ENCODE results near the gene SLC15A1.

The SLC15A1 gene

DNA sequence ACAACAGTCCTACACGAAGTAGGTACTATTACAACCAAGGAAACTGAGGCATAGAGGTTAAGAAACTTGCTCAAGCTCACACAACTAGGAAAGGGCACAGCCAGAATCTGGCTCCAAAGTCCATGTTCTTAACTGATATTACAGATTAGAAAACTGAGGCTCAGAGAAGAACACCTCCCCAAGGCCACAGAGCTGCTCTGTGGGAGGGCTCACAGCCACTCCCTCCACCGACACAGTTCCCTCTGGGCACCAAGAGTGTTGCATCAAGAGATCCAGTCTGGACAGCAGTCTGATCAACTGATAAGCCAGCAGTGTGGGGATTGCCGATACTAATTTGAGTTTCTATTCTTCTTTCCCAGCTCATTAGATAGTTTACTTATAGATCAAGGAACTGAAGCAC is 29.5 kb downstream of the SLC15A1 start:
- no peak overlapping the region for H3K4me3 ChIP-seq (ENCODE audit: low read depth, low read length)
- TF ChIP-seq, protein P1, sequence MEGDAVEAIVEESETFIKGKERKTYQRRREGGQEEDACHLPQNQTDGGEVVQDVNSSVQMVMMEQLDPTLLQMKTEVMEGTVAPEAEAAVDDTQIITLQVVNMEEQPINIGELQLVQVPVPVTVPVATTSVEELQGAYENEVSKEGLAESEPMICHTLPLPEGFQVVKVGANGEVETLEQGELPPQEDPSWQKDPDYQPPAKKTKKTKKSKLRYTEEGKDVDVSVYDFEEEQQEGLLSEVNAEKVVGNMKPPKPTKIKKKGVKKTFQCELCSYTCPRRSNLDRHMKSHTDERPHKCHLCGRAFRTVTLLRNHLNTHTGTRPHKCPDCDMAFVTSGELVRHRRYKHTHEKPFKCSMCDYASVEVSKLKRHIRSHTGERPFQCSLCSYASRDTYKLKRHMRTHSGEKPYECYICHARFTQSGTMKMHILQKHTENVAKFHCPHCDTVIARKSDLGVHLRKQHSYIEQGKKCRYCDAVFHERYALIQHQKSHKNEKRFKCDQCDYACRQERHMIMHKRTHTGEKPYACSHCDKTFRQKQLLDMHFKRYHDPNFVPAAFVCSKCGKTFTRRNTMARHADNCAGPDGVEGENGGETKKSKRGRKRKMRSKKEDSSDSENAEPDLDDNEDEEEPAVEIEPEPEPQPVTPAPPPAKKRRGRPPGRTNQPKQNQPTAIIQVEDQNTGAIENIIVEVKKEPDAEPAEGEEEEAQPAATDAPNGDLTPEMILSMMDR (IDR thresholded peaks at IDR 0.05; ENCODE audit: low read depth, low read length): no peak

DNA sequence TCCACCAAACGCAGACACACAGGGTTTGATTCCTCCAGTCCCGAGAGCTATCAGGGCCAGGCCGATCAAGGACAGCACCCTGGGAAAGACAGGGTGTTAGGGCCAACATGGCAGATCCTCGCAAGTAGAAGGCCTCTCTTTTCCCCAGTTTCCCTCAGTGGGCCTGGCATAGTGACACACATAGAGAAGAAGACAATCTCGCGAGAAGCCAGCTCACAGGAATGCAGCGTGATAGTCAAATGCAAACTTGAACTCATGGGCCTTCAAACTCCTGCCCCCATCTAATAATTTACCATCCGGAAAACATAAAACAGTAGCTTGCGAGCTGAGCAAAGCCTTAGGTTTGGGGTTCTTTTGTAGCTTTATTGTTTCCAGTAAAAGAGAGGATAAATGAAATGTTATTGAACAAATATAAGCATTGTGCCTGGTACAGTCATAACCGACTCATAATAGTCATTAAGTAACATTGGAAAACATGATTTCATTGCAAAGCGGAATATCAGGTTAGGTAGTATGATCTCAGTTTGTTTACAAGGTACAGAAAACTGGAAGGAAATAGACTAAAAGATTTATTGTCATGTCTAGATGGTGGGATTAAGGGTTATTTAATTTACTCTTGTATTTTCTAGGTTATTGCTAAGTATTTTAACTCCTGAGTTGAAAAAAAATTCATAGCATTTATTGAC is 30.5 kb downstream of the SLC15A1 start:
- TF ChIP-seq, protein P1 (IDR thresholded peaks at IDR 0.05; ENCODE audit: low read depth, low read length): no peak
- no peak overlapping the region for H3K4me3 ChIP-seq (ENCODE audit: low read depth, low read length)

DNA sequence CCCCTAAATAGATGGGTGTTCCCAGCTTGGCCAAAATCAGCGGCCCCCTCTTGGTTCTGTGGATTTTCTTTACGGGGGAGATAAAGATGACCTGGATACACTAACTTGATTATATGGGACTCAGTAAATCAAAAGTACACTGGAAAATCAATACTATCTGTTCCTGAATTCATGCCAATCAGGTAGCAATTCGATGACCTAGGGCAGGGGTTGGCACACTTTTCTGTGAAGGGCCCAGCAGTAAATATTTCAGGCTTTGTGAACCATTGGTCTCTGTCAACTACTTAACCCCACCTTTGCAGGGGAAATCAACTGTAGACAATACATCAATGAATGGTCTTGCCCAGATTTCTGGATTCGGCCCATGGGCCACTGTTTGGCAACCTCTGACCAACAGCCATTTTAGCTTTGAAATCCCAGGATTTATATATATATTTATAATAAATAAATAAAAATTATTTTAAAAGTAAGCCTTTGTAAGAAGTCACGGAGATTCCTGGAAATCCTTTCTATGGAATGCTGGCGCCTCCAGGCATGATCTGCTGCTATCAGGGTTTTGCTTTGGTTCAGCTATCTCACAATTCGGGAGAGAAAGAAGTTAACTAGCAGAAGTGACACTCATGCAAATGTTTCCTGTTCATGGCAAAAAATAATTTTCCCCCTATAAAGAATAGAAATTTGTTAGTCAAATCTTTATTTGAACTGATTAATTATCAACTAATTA is 32.8 kb downstream of the SLC15A1 start:
- no peak overlapping the region for H3K4me3 ChIP-seq (ENCODE audit: low read depth, low read length)
- TF ChIP-seq, protein P1 (IDR thresholded peaks at IDR 0.05; ENCODE audit: low read depth, low read length): no peak

GRCh38 chr13:98717891-98718290 is 34.6 kb downstream of the SLC15A1 start:
- H3K4me3 ChIP-seq (ENCODE audit: low read depth, low read length): no peak overlapping the region
- TF ChIP-seq, protein P1 (IDR thresholded peaks at IDR 0.05; ENCODE audit: low read depth, low read length): no peak

GRCh38 chr13:98717256-98717655 is 35.2 kb downstream of the SLC15A1 start:
- TF ChIP-seq, protein P1 (IDR thresholded peaks at IDR 0.05; ENCODE audit: low read depth, low read length): no peak
- no peak overlapping the region for H3K4me3 ChIP-seq (ENCODE audit: low read depth, low read length)

- TF ChIP-seq, protein P1 (IDR thresholded peaks at IDR 0.05; ENCODE audit: low read depth, low read length): no peak
- no peak overlapping the region for H3K4me3 ChIP-seq (ENCODE audit: low read depth, low read length)
Observed at GRCh38 chr13:98710521-98710920, 42.0 kb downstream of the SLC15A1 start.

GRCh38 chr13:98707281-98707999 is 45.0 kb downstream of the SLC15A1 start:
- TF ChIP-seq, protein P1 (IDR thresholded peaks at IDR 0.05; ENCODE audit: low read depth, low read length): no peak
- no peak overlapping the region for H3K4me3 ChIP-seq (ENCODE audit: low read depth, low read length)
